Astrocyte (in vitro differentiated cells and primary cell): ENCODE results near the gene SMDT1. TPM values are rescaled to one million over a fixed set of nuclear protein-coding genes. Genes with fewer than 3 reads are reported as not detected.

Experiments
- DNase-seq: peaks from one replicate; pipeline ENCODE4 v3.0.0-alpha.2; 2010; ENCODE audit warnings: low read depth
- FAIRE-seq: peaks from 2 replicates; lab custom pipeline; 2011; peaks lifted over from hg19 to GRCh38; lab: Jason Lieb, UNC
- H2AFZ ChIP-seq: 2 replicates; pipeline ENCODE4 v1.6.0; 2012; ENCODE audit warnings: low read depth, low read length, inconsistent platforms
- H3K27ac ChIP-seq: 2 replicates; pipeline ENCODE4 v1.5.1; 2011; ENCODE audit warnings: low read depth, low read length, inconsistent platforms
- H3K27me3 ChIP-seq: 2 replicates; pipeline ENCODE4 v1.6.0; 2011; ENCODE audit warnings: low read length, inconsistent platforms; ENCODE audit not compliant: insufficient read depth
- H3K36me3 ChIP-seq: 2 replicates; pipeline ENCODE4 v1.5.1; 2011; ENCODE audit warnings: low read length, inconsistent platforms; ENCODE audit not compliant: insufficient read depth
- H3K4me1 ChIP-seq: 2 replicates; pipeline ENCODE4 v1.5.1; 2011; ENCODE audit warnings: low read length, inconsistent platforms; ENCODE audit not compliant: insufficient read depth
- H3K4me2 ChIP-seq: 2 replicates; pipeline ENCODE4 v1.6.0; 2012; ENCODE audit warnings: low read length, inconsistent platforms
- H3K4me3 ChIP-seq: 2 replicates; pipeline ENCODE4 v1.5.1; 2011; ENCODE audit warnings: low read depth, mild to moderate bottlenecking, low read length, inconsistent platforms; ENCODE audit not compliant: insufficient read depth
- H3K79me2 ChIP-seq: 2 replicates; pipeline ENCODE4 v1.6.0; 2012; ENCODE audit warnings: mild to moderate bottlenecking, low read length, inconsistent platforms; ENCODE audit not compliant: insufficient read depth
- H3K9ac ChIP-seq: 2 replicates; pipeline ENCODE4 v1.6.0; 2012; ENCODE audit warnings: mild to moderate bottlenecking, low read length, inconsistent platforms
- H3K9me3 ChIP-seq: 2 replicates; pipeline ENCODE4 v1.5.1; 2012; ENCODE audit warnings: low read depth, mild to moderate bottlenecking, low read length, inconsistent platforms; ENCODE audit not compliant: insufficient read depth
- H4K20me1 ChIP-seq: 2 replicates; pipeline ENCODE4 v1.6.0; 2012; ENCODE audit warnings: low read length, inconsistent platforms; ENCODE audit not compliant: insufficient read depth
- H3K27ac Mint-ChIP-seq: one replicate; pipeline ENCODE4 v1.8.0; 2021; ENCODE audit warnings: mild to moderate bottlenecking, mixed read lengths; ENCODE audit not compliant: unreplicated experiment
- H3K27me3 Mint-ChIP-seq: one replicate; pipeline ENCODE4 v1.8.0; 2021; ENCODE audit warnings: low read depth, mixed read lengths; ENCODE audit not compliant: unreplicated experiment
- H3K36me3 Mint-ChIP-seq: one replicate; pipeline ENCODE4 v1.8.0; 2021; ENCODE audit warnings: low read depth, mixed read lengths; ENCODE audit not compliant: unreplicated experiment
- H3K4me1 Mint-ChIP-seq: one replicate; pipeline ENCODE4 v1.8.0; 2021; ENCODE audit warnings: low read depth, mixed read lengths; ENCODE audit not compliant: unreplicated experiment
- H3K4me3 Mint-ChIP-seq: one replicate; pipeline ENCODE4 v1.8.0; 2021; ENCODE audit warnings: mild to moderate bottlenecking, moderate library complexity, mixed read lengths; ENCODE audit not compliant: unreplicated experiment
- H3K9me3 Mint-ChIP-seq: one replicate; pipeline ENCODE4 v1.8.0; 2021; ENCODE audit warnings: mild to moderate bottlenecking, mixed read lengths; ENCODE audit not compliant: unreplicated experiment
- EZH2 ChIP-seq: IDR thresholded peaks from 2 replicates; pipeline ENCODE4 v1.6.1; 2012; ENCODE audit warnings: mild to moderate bottlenecking, low read length, inconsistent platforms; ENCODE audit not compliant: insufficient read depth
- total RNA-seq: library from RNA; stranded (reverse); gene quantifications from 2 replicates; pipeline ENCODE4 v1.2.1, GENCODE V29; 2021
- TF ChIP-seq, protein P1 (sequence below): IDR thresholded peaks from 2 replicates; pipeline ENCODE4 v1.5.1; 2011; ENCODE audit warnings: low read depth, mild to moderate bottlenecking, inconsistent platforms, low read length, moderate library complexity; ENCODE audit not compliant: insufficient read depth

Gene SMDT1
- total RNA-seq, 1 donor from 2014 or later = 31.1 TPM

DNA sequence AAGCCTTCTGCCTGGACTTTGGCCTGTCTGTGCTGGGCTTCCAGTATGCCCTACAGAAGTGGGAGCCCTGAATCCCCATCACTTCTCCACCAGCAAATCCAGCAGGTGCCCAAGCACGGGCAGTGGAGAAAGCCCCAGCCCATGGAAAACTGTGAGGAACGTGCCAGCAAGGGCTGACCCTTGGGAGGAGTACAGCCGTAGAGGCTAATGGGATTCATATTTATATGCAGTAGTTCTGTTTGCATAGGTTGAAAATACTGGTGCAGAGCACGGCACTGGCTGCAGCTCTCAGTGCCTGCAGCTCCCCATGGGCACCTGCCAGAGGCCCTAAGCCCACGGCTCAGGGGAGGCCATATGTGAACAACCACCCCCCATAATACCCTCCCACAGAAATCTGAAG, 19.0 kb upstream of the SMDT1 start:
- H3K36me3 Mint-ChIP-seq = peaks cover 25% of the 10 kb centered on the region
- Histone ChIP-seq H3K9ac (no peak overlapping the region), H3K9me3 (no peaks in the 10 kb centered on the region), H2AFZ (no peak overlapping the region), H3K4me2 (no peak overlapping the region), H3K27ac (no peak overlapping the region), H3K79me2 (no peaks in the 10 kb centered on the region), H3K36me3 (peaks cover 5% of the 10 kb centered on the region), H3K4me1 (no peaks in the 10 kb centered on the region), H4K20me1 (no peaks in the 10 kb centered on the region), H3K27me3 (no peaks in the 10 kb centered on the region), H3K4me3 (no peak overlapping the region)
- no peak for DNase-seq
- H3K4me1 Mint-ChIP-seq = no peaks in the 10 kb centered on the region
- no peak overlapping the region for H3K27ac Mint-ChIP-seq
- H3K27me3 Mint-ChIP-seq = no peaks in the 10 kb centered on the region
- TF ChIP-seq EZH2 = no peak
- TF ChIP-seq, protein P1, sequence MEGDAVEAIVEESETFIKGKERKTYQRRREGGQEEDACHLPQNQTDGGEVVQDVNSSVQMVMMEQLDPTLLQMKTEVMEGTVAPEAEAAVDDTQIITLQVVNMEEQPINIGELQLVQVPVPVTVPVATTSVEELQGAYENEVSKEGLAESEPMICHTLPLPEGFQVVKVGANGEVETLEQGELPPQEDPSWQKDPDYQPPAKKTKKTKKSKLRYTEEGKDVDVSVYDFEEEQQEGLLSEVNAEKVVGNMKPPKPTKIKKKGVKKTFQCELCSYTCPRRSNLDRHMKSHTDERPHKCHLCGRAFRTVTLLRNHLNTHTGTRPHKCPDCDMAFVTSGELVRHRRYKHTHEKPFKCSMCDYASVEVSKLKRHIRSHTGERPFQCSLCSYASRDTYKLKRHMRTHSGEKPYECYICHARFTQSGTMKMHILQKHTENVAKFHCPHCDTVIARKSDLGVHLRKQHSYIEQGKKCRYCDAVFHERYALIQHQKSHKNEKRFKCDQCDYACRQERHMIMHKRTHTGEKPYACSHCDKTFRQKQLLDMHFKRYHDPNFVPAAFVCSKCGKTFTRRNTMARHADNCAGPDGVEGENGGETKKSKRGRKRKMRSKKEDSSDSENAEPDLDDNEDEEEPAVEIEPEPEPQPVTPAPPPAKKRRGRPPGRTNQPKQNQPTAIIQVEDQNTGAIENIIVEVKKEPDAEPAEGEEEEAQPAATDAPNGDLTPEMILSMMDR = no peak
- H3K9me3 Mint-ChIP-seq = peaks cover 14% of the 10 kb centered on the region
- no peak overlapping the region for H3K4me3 Mint-ChIP-seq
- no peak for FAIRE-seq

DNA sequence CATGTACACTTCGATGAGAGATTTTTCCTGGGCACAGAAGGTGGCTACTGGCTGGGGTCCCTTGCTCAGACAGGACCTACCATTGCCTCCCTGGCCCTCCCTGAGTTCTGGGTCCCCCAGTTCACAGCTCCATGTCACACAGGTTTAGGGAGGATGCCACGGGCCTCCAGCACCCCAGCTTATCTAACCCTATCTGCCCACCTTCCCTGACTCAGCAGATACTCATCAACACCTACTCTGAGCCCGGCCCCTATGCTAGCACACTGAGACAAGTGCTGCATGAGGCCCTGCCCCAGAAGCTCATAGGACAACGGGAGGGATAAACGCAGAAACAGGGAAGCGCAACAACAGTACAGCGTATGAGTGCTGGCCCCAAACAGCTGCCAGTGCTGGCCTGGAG, 18.5 kb upstream of the SMDT1 start:
- no peak for DNase-seq
- H3K27me3 Mint-ChIP-seq = no peaks in the 10 kb centered on the region
- no peaks in the 10 kb centered on the region for H4K20me1 ChIP-seq
- H3K9ac ChIP-seq = no peak overlapping the region
- H3K9me3 Mint-ChIP-seq = peaks cover 14% of the 10 kb centered on the region
- H3K27me3 ChIP-seq = no peaks in the 10 kb centered on the region
- peaks cover 5% of the 10 kb centered on the region for H3K36me3 ChIP-seq
- no peak for FAIRE-seq
- H3K79me2 ChIP-seq = no peaks in the 10 kb centered on the region
- no peaks in the 10 kb centered on the region for H3K9me3 ChIP-seq
- peaks cover 27% of the 10 kb centered on the region for H3K36me3 Mint-ChIP-seq
- H3K27ac ChIP-seq = no peak overlapping the region
- TF ChIP-seq, protein P1 = no peak
- TF ChIP-seq EZH2 = no peak
- no peak overlapping the region for H3K4me3 Mint-ChIP-seq
- no peak overlapping the region for H3K27ac Mint-ChIP-seq
- no peaks in the 10 kb centered on the region for H3K4me1 Mint-ChIP-seq
- H3K4me2 ChIP-seq = no peak overlapping the region
- H2AFZ ChIP-seq = no peak overlapping the region
- no peaks in the 10 kb centered on the region for H3K4me1 ChIP-seq
- no peak overlapping the region for H3K4me3 ChIP-seq

DNA sequence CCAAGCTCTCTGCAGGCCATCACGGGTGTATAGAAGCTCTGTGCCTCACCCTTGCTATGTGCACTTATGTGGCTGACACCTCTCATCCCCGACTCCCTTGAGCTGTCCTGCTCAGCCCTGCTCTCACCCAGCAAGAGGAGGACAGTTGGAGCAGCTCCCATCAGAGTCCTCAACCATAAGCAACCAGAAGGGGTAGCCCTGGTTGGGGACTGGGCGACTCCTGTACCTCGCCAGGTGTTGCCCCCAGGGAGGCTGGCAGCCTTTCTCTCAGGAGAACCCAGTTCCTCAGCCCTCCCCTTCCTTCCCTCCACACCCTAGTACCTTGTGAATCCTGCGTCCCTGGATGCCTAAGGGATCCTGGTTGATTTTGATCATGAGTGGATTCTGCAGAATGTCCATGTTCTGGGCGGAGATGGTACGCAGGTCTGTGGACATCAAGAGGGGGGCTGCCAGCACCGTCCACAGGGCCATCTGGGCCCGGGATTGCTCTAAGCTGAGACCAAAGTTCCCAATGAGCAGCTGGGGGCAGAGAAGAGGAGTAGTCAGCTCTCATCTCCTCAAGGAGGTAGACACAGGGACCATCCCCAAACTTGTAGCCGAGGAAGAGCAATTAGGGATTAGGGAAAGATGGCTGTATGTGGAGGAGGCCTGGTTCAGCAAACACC, 16.9 kb upstream of the SMDT1 start:
- Mint-ChIP-seq H3K27me3 (no peaks in the 10 kb centered on the region), H3K27ac (no peak overlapping the region), H3K9me3 (peaks cover 3% of the 10 kb centered on the region), H3K4me1 (no peaks in the 10 kb centered on the region), H3K4me3 (no peak overlapping the region), H3K36me3 (peaks cover 29% of the 10 kb centered on the region)
- Histone ChIP-seq H4K20me1 (no peaks in the 10 kb centered on the region), H3K4me3 (no peak overlapping the region), H3K79me2 (no peaks in the 10 kb centered on the region), H3K27ac (no peak overlapping the region), H3K4me1 (no peaks in the 10 kb centered on the region), H3K4me2 (no peak overlapping the region), H3K9ac (no peak overlapping the region), H3K27me3 (no peaks in the 10 kb centered on the region), H2AFZ (no peak overlapping the region), H3K36me3 (peaks cover 5% of the 10 kb centered on the region), H3K9me3 (no peaks in the 10 kb centered on the region)
- no peak for TF ChIP-seq EZH2
- TF ChIP-seq, protein P1 = no peak
- DNase-seq (no peak), FAIRE-seq (no peak)
